Subcutaneous abdominal adipose tissue (tissue), 5 donors: ENCODE data around the gene BBLN.

Experiments used
- H3K27ac ChIP-seq: one replicate; pipeline ENCODE4 v1.7.0; 2013; ENCODE audit warnings: low read depth, mild to moderate bottlenecking, inconsistent platforms, low read length, moderate library complexity
- H3K27me3 ChIP-seq, 5 donors: one replicate each; pipeline ENCODE4 v1.7.0; 2013; ENCODE audit warnings: low read length in 5 of 5, inconsistent platforms in 1 of 5; ENCODE audit not compliant: control insufficient read depth in 5 of 5, insufficient read depth in 4 of 5
- H3K36me3 ChIP-seq, 5 donors: one replicate each; pipeline ENCODE4 v1.7.0; 2013; ENCODE audit warnings: low read length in 5 of 5; ENCODE audit not compliant: control insufficient read depth in 5 of 5, insufficient read depth in 5 of 5
- H3K4me1 ChIP-seq, 5 donors: one replicate each; pipeline ENCODE4 v1.7.0; 2013; ENCODE audit warnings: low read length in 5 of 5, mild to moderate bottlenecking in 3 of 5, moderate library complexity in 1 of 5; ENCODE audit not compliant: control insufficient read depth in 5 of 5, insufficient read depth in 5 of 5
- H3K4me3 ChIP-seq, 5 donors: one replicate each; pipeline ENCODE4 v1.7.0; 2013; ENCODE audit warnings: low read length in 5 of 5, low read depth in 1 of 5
- H3K9ac ChIP-seq, 5 donors: one replicate each; pipeline ENCODE4 v1.7.0; 2013; ENCODE audit warnings: low read length in 5 of 5, mild to moderate bottlenecking in 4 of 5, moderate library complexity in 3 of 5
- H3K9me3 ChIP-seq, 5 donors: one replicate each; pipeline ENCODE4 v1.7.0; 2013; ENCODE audit warnings: low read length in 5 of 5; ENCODE audit not compliant: control insufficient read depth in 5 of 5
- donor health status: healthy.
- donor health status: healthy.
- donor health status: healthy.
- donor health status: healthy.
- donor health status: healthy.

BBLN gene

GRCh38 chr9:128118472-128118857, 41.6 kb upstream of the BBLN start:
- no peak overlapping the region for H3K4me3 ChIP-seq
- H3K4me1 ChIP-seq = peaks cover 0 to 7% (median 3%) of the 10 kb centered on the region in 5 donors
- H3K36me3 ChIP-seq = peaks cover 0 to 38% (median 28%) of the 10 kb centered on the region in 5 donors
- no peaks in the 10 kb centered on the region for H3K9me3 ChIP-seq
- no peak overlapping the region for H3K9ac ChIP-seq
- H3K27me3 ChIP-seq = no peaks in the 10 kb centered on the region
- H3K27ac ChIP-seq = no peak overlapping the region

- Histone ChIP-seq H3K9me3 (no peaks in the 10 kb centered on the region), H3K4me1 (peaks cover 0 to 7% (median 3%) of the 10 kb centered on the region in 5 donors), H3K36me3 (peaks cover 0 to 43% (median 31%) of the 10 kb centered on the region in 5 donors), H3K27ac (no peak overlapping the region), H3K27me3 (no peaks in the 10 kb centered on the region), H3K9ac (no peak overlapping the region), H3K4me3 (no peak overlapping the region)
These were observed 40.9 kb upstream of the BBLN start for GRCh38 chr9:128118971-128119665.

GRCh38 chr9:128120061-128120740, 39.9 kb upstream of the BBLN start:
- H3K27ac ChIP-seq = no peak overlapping the region
- peaks cover 0 to 9% (median 8%) of the 10 kb centered on the region in 5 donors for H3K4me1 ChIP-seq
- no peaks in the 10 kb centered on the region for H3K27me3 ChIP-seq
- peaks cover 0 to 47% (median 30%) of the 10 kb centered on the region in 5 donors for H3K36me3 ChIP-seq
- no peak overlapping the region for H3K4me3 ChIP-seq
- no peak overlapping the region for H3K9ac ChIP-seq
- no peaks in the 10 kb centered on the region for H3K9me3 ChIP-seq

- Histone ChIP-seq H3K9me3 (no peaks in the 10 kb centered on the region), H3K27ac (no peak overlapping the region), H3K4me1 (peaks cover 0 to 16% (median 15%) of the 10 kb centered on the region in 5 donors), H3K36me3 (peaks cover 0 to 48% (median 30%) of the 10 kb centered on the region in 5 donors), H3K27me3 (no peaks in the 10 kb centered on the region), H3K9ac (no peak overlapping the region), H3K4me3 (no peak overlapping the region)
These were observed 39.2 kb upstream of the BBLN start for GRCh38 chr9:128120741-128121465.

GRCh38 chr9:128121466-128121810, 38.6 kb upstream of the BBLN start:
- Histone ChIP-seq H3K4me1 (peaks cover 0 to 22% (median 21%) of the 10 kb centered on the region in 5 donors), H3K9me3 (no peaks in the 10 kb centered on the region), H3K9ac (no peak overlapping the region), H3K27me3 (no peaks in the 10 kb centered on the region), H3K36me3 (peaks cover 0 to 48% (median 30%) of the 10 kb centered on the region in 5 donors), H3K27ac (no peak overlapping the region), H3K4me3 (no peak overlapping the region)

- H3K9ac ChIP-seq = no peak overlapping the region
- H3K9me3 ChIP-seq = no peaks in the 10 kb centered on the region
- peaks cover 0 to 48% (median 30%) of the 10 kb centered on the region in 5 donors for H3K36me3 ChIP-seq
- H3K27ac ChIP-seq = no peak overlapping the region
- peaks cover 2 to 29% (median 25%) of the 10 kb centered on the region in 5 donors for H3K4me1 ChIP-seq
- H3K27me3 ChIP-seq = no peaks in the 10 kb centered on the region
- H3K4me3 ChIP-seq = no peak overlapping the region
These were observed 37.9 kb upstream of the BBLN start for GRCh38 chr9:128121924-128122808.

GRCh38 chr9:128122809-128123175, 37.3 kb upstream of the BBLN start:
- no peak overlapping the region for H3K27ac ChIP-seq
- no peaks in the 10 kb centered on the region for H3K9me3 ChIP-seq
- peaks cover 0 to 48% (median 30%) of the 10 kb centered on the region in 5 donors for H3K36me3 ChIP-seq
- peaks cover 2 to 33% (median 25%) of the 10 kb centered on the region in 5 donors for H3K4me1 ChIP-seq
- no peak overlapping the region for H3K9ac ChIP-seq
- H3K27me3 ChIP-seq = no peaks in the 10 kb centered on the region
- no peak overlapping the region for H3K4me3 ChIP-seq

GRCh38 chr9:128123451-128124080, 36.5 kb upstream of the BBLN start:
- no peak overlapping the region for H3K27ac ChIP-seq
- peaks cover 2 to 35% (median 23%) of the 10 kb centered on the region in 5 donors for H3K4me1 ChIP-seq
- no peak overlapping the region for H3K9ac ChIP-seq
- no peaks in the 10 kb centered on the region for H3K27me3 ChIP-seq
- H3K4me3 ChIP-seq = no peak overlapping the region
- no peaks in the 10 kb centered on the region for H3K9me3 ChIP-seq
- H3K36me3 ChIP-seq = peaks cover 0 to 48% (median 30%) of the 10 kb centered on the region in 5 donors

GRCh38 chr9:128124451-128124850, 35.6 kb upstream of the BBLN start:
- H3K9ac ChIP-seq = no peak overlapping the region
- peaks cover 0 to 48% (median 30%) of the 10 kb centered on the region in 5 donors for H3K36me3 ChIP-seq
- no peak overlapping the region for H3K4me3 ChIP-seq
- H3K9me3 ChIP-seq = no peaks in the 10 kb centered on the region
- H3K27ac ChIP-seq = no peak overlapping the region
- no peaks in the 10 kb centered on the region for H3K27me3 ChIP-seq
- peaks cover 2 to 43% (median 30%) of the 10 kb centered on the region in 5 donors for H3K4me1 ChIP-seq
